GM21723 (cell line): ENCODE measurements around the gene NCK1.
"Not testable (repeated sequence)": the region's sequence is repeated elsewhere in the genome, so short reads cannot be mapped to it uniquely, and the experiment has no call there.

Experiments
- ATAC-seq: cut with Tn5 transposase; IDR thresholded peaks from one replicate; pipeline ENCODE4 v1.9.1; 2021; ENCODE audit warnings: mild to moderate bottlenecking, moderate library complexity; ENCODE audit not compliant: unreplicated experiment

Gene NCK1

GRCh38 chr3:136942803-136943202 is 80.8 kb downstream of the NCK1 start:
- no peak for ATAC-seq

- ATAC-seq: no peak
Observed at GRCh38 chr3:136943436-136943835, 81.4 kb downstream of the NCK1 start.

GRCh38 chr3:136946978-136947377 is 85.0 kb downstream of the NCK1 start:
- ATAC-seq: no peak

GRCh38 chr3:136947477-136947876 is 85.5 kb downstream of the NCK1 start:
- no peak for ATAC-seq

GRCh38 chr3:136949146-136949545 is 87.1 kb downstream of the NCK1 start:
- ATAC-seq: no peak

GRCh38 chr3:136949708-136950107 is 87.7 kb downstream of the NCK1 start:
- ATAC-seq: no peak

- ATAC-seq: no peak
Observed at GRCh38 chr3:136950623-136951022, 88.6 kb downstream of the NCK1 start.

- ATAC-seq: no peak
Observed at GRCh38 chr3:136952292-136952691, 90.3 kb downstream of the NCK1 start.

- ATAC-seq: no peak
Observed at GRCh38 chr3:136954251-136954650, 92.2 kb downstream of the NCK1 start.

- ATAC-seq: no peak
Observed at GRCh38 chr3:136954980-136955780, 93.2 kb downstream of the NCK1 start.

- ATAC-seq: no peak
Observed at GRCh38 chr3:136955813-136956212, 93.8 kb downstream of the NCK1 start.

- ATAC-seq: no peak
Observed at GRCh38 chr3:136956971-136957370, 95.0 kb downstream of the NCK1 start.

- ATAC-seq: no peak
Observed at GRCh38 chr3:136957751-136958288, 95.8 kb downstream of the NCK1 start, which contains the start of gene IL20RB. TSS of gene IL20RB (plus strand) at chr3:136957983. CDS start at chr3:136958114, 131 bp downstream.

GRCh38 chr3:136958939-136959338 is 96.9 kb downstream of the NCK1 start:
- no peak for ATAC-seq

- ATAC-seq: no peak
Observed at GRCh38 chr3:136959599-136959998, 97.6 kb downstream of the NCK1 start.

- no peak for ATAC-seq
Observed at GRCh38 chr3:136960838-136961836, 99.1 kb downstream of the NCK1 start.

- no peak for ATAC-seq
Observed at GRCh38 chr3:136962927-136963326, 100.9 kb downstream of the NCK1 start.

GRCh38 chr3:136969539-136969938 is 107.5 kb downstream of the NCK1 start:
- ATAC-seq: not testable (repeated sequence)

GRCh38 chr3:136973352-136973751 is 111.3 kb downstream of the NCK1 start:
- no peak for ATAC-seq

- ATAC-seq: no peak
Observed at GRCh38 chr3:136974670-136975069, 112.7 kb downstream of the NCK1 start.

GRCh38 chr3:136979204-136979603 is 117.2 kb downstream of the NCK1 start:
- ATAC-seq: no peak
